Measurements from ENCODE around the gene ACSM6. TPM values are rescaled to one million over a fixed set of nuclear protein-coding genes. Genes with fewer than 3 reads are reported as not detected.

Gene ACSM6
- total RNA-seq, 2 experiments from 2014 or later = not detected

DNA sequence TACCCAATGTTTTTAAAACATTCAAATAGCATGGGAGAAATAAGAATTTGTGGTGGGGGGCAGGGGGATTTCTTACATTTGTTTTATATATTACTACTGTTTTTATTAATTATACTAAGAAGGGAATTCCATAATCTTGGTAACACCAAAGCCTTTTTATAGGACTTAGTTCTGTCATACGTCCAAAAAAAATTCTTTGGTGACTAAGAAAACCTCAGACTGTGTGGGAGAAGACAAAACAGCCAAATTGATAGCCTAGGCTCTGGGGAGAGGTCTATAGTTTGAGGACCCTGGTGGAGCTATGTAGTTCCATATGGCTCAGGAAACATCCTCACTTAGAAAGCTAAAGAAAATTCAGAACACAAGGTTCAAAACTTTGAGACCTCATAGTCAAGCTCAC is 23.4 kb downstream of the ACSM6 start:
- no peaks in the 10 kb centered on the region for H3K79me2 ChIP-seq (ENCODE audit: insufficient read depth, low read depth, low read length)
- intact Hi-C loops (cut with micrococcal nuclease; ENCODE audit: unreplicated experiment) = no loop called here
- no peaks in the 10 kb centered on the region for H3K9me2 ChIP-seq (ENCODE audit: insufficient read depth, low read length)
- H3K4me1 ChIP-seq (ENCODE audit: insufficient read depth, low read length, poor library complexity, severe bottlenecking) = no peaks in the 10 kb centered on the region
- H2AFZ ChIP-seq (ENCODE audit: low read length) = no peak overlapping the region
- POLR2A ChIA-PET = interaction anchor here (0.7 kb wide), 1 partner anchor 23 kb away, joined by 3 read pairs; no protein-coding TSS in a partner anchor
- DNase-seq (ENCODE audit: low spot score) = no peak
- TF ChIP-seq, protein P1, sequence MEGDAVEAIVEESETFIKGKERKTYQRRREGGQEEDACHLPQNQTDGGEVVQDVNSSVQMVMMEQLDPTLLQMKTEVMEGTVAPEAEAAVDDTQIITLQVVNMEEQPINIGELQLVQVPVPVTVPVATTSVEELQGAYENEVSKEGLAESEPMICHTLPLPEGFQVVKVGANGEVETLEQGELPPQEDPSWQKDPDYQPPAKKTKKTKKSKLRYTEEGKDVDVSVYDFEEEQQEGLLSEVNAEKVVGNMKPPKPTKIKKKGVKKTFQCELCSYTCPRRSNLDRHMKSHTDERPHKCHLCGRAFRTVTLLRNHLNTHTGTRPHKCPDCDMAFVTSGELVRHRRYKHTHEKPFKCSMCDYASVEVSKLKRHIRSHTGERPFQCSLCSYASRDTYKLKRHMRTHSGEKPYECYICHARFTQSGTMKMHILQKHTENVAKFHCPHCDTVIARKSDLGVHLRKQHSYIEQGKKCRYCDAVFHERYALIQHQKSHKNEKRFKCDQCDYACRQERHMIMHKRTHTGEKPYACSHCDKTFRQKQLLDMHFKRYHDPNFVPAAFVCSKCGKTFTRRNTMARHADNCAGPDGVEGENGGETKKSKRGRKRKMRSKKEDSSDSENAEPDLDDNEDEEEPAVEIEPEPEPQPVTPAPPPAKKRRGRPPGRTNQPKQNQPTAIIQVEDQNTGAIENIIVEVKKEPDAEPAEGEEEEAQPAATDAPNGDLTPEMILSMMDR (conservative IDR thresholded peaks at IDR 0.05; ENCODE audit: low read length) = no peak
- TF ChIP-seq EZH2phosphoT487 (IDR thresholded peaks at IDR 0.05; ENCODE audit: borderline replicate concordance, low read depth, low read length) = no peak
- H3K4me2 ChIP-seq (ENCODE audit: low read length) = no peak overlapping the region
- H4K20me1 ChIP-seq (ENCODE audit: insufficient read depth, low read length) = no peaks in the 10 kb centered on the region
- CTCF ChIA-PET (ENCODE audit: unreplicated experiment) = no interaction called here
- H3K9me3 ChIP-seq (ENCODE audit: low read length) = no peaks in the 10 kb centered on the region
- no peak overlapping the region for H3K27ac ChIP-seq (ENCODE audit: low read depth, low read length, poor library complexity, severe bottlenecking)
- BruUV-seq (replicated peaks) = no TSS peak
- no peaks in the 10 kb centered on the region for H3K36me3 ChIP-seq (ENCODE audit: insufficient read depth, low read length)
- H3K4me3 ChIP-seq (ENCODE audit: low read depth, low read length, poor library complexity, severe bottlenecking) = no peak overlapping the region

DNA sequence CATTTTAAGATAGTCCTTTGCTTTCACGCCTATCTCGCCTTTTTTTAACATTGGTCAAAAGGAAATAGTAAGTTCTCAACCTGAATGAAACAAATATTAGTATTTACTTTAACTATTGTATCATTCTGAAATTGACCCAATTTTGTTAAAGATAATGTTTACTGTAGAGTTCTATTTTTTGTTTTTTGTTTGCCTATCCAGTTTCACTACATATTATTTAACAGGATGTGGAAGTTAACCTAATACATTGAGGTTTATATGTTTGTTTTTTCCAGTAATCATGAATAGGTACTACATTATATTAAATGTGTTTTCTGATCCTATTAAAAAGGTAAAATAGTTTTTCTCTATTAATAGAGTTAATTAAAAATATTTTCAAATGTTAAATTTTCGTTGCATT is 26.5 kb downstream of the ACSM6 start:
- CTCF ChIA-PET (ENCODE audit: unreplicated experiment) = no interaction called here

DNA sequence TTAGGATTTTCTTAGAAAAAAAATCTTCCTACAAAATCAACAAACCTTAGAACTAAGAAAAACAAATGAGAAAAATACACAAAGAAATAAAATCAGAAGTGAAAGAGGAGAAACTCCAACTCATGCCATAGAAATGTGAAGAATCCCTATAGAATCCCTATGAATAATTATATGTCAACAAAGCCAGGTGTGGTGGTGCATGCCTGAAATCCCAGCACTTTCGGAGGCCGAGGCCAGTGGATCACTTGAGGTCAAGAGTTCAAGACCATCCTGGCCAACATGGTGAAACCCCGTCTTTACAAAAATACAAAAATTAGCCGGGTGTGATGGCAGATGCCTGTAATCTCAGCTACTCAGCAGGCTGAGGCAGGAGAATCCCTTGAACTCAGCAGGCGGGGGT is 27.1 kb downstream of the ACSM6 start:
- TF ChIP-seq, protein P1 (conservative IDR thresholded peaks at IDR 0.05; ENCODE audit: low read length) = no peak
- no peak for TF ChIP-seq EZH2phosphoT487 (IDR thresholded peaks at IDR 0.05; ENCODE audit: borderline replicate concordance, low read depth, low read length)
- H4K20me1 ChIP-seq (ENCODE audit: insufficient read depth, low read length) = no peaks in the 10 kb centered on the region
- intact Hi-C loops (cut with micrococcal nuclease; ENCODE audit: unreplicated experiment) = no loop called here
- CTCF ChIA-PET (ENCODE audit: unreplicated experiment) = no interaction called here
- no TSS peak for BruUV-seq (replicated peaks)
- no peaks in the 10 kb centered on the region for H3K9me3 ChIP-seq (ENCODE audit: low read length)
- no peak overlapping the region for H3K27ac ChIP-seq (ENCODE audit: low read depth, low read length, poor library complexity, severe bottlenecking)
- DNase-seq (ENCODE audit: low spot score) = no peak
- no peak overlapping the region for H2AFZ ChIP-seq (ENCODE audit: low read length)
- H3K4me1 ChIP-seq (ENCODE audit: insufficient read depth, low read length, poor library complexity, severe bottlenecking) = no peaks in the 10 kb centered on the region
- no peak overlapping the region for H3K4me3 ChIP-seq (ENCODE audit: low read depth, low read length, poor library complexity, severe bottlenecking)
- no peak overlapping the region for H3K4me2 ChIP-seq (ENCODE audit: low read length)
- POLR2A ChIA-PET = no interaction called here
- H3K9me2 ChIP-seq (ENCODE audit: insufficient read depth, low read length) = no peaks in the 10 kb centered on the region
- no peaks in the 10 kb centered on the region for H3K79me2 ChIP-seq (ENCODE audit: insufficient read depth, low read depth, low read length)
- H3K36me3 ChIP-seq (ENCODE audit: insufficient read depth, low read length) = no peaks in the 10 kb centered on the region

More for the DNA sequence above, 26.5 kb downstream of the ACSM6 start:
- Histone ChIP-seq H3K27ac (ENCODE audit: low read depth, low read length, poor library complexity, severe bottlenecking) (no peak overlapping the region), H3K79me2 (ENCODE audit: insufficient read depth, low read depth, low read length) (no peaks in the 10 kb centered on the region), H2AFZ (ENCODE audit: low read length) (no peak overlapping the region), H3K4me1 (ENCODE audit: insufficient read depth, low read length, poor library complexity, severe bottlenecking) (no peaks in the 10 kb centered on the region), H3K4me3 (ENCODE audit: low read depth, low read length, poor library complexity, severe bottlenecking) (no peak overlapping the region), H3K9me2 (ENCODE audit: insufficient read depth, low read length) (no peaks in the 10 kb centered on the region), H3K4me2 (ENCODE audit: low read length) (no peak overlapping the region), H3K36me3 (ENCODE audit: insufficient read depth, low read length) (no peaks in the 10 kb centered on the region), H3K9me3 (ENCODE audit: low read length) (no peaks in the 10 kb centered on the region), H4K20me1 (ENCODE audit: insufficient read depth, low read length) (no peaks in the 10 kb centered on the region)
- POLR2A ChIA-PET = no interaction called here
- BruUV-seq (replicated peaks) = no TSS peak
- intact Hi-C loops (cut with micrococcal nuclease; ENCODE audit: unreplicated experiment) = no loop called here
- DNase-seq (ENCODE audit: low spot score) = no peak
- TF ChIP-seq, protein P1 (conservative IDR thresholded peaks at IDR 0.05; ENCODE audit: low read length) = no peak
- TF ChIP-seq EZH2phosphoT487 (IDR thresholded peaks at IDR 0.05; ENCODE audit: borderline replicate concordance, low read depth, low read length) = no peak

Measured in OCI-LY7 (cell line).